ENCODE data around the gene UGCG. TPM values are rescaled to one million over a fixed set of nuclear protein-coding genes. Genes with fewer than 3 reads are reported as not detected.

Gene UGCG
- total and polyA plus RNA-seq, 9 of the 15 experiments (the other 6 are each of a cell fraction or from before 2014, with no cell fraction given), result 20.0 to 40.3 (median 29.2) TPM

GRCh38 chr9:111975709-111976108 lies 79.1 kb downstream of the UGCG start:
- ChIA-PET POLR2A (interaction anchor here (1.0 kb wide), 1 partner anchor 13 kb away, joined by 4 read pairs; no protein-coding TSS in a partner anchor), CTCF (ENCODE audit: low intra/inter-chr PET ratio) (no interaction called here)
- H3K4me3 ChIP-seq, result no peak overlapping the region
- H2AFZ ChIP-seq (ENCODE audit: low read depth, low read length), result peak overlapping the region; percentile 43
- 40% methylated on average over 5 of the region's 5 CpGs for WGBS (ENCODE audit: insufficient coverage, low coverage, missing lambda C conversion rate)
- no peaks in the 10 kb centered on the region for H4K20me1 ChIP-seq (replicated peaks; ENCODE audit: control insufficient read depth, insufficient read depth, low read length)
- ATAC-seq, result peak; percentile 73
- no peaks in the 10 kb centered on the region for H3K27me3 ChIP-seq (ENCODE audit: control insufficient read depth in 2 of 2, insufficient read depth in 2 of 2, low read length in 2 of 2)
- H3K27ac ChIP-seq (ENCODE audit: extremely low read depth, low read depth, low read length), result no peak overlapping the region
- no peaks in the 10 kb centered on the region for H3K9me3 ChIP-seq (replicated peaks; ENCODE audit: control insufficient read depth, insufficient read depth, low read depth, low read length)
- peaks cover 5 to 14% of the 10 kb centered on the region in 2 experiments; a peak in 4 of 5 replicates for H3K4me1 ChIP-seq (replicated peaks in 1 of 2; ENCODE audit: control insufficient read depth in 2 of 2, insufficient read depth in 2 of 2, low read length in 2 of 2)
- H3K9ac ChIP-seq (ENCODE audit: insufficient read depth in 1 of 2, low read depth in 2 of 2, low read length in 2 of 2), result no peak overlapping the region
- no TSS peak for BruUV-seq (replicated peaks)
- H3K4me2 ChIP-seq (ENCODE audit: insufficient read depth, low read length), result no peak overlapping the region
- H3K9me1 ChIP-seq (ENCODE audit: control insufficient read depth, insufficient read depth, low read length), result no peaks in the 10 kb centered on the region
- DNase-seq (ENCODE audit: extremely low read depth in 1 of 4, low spot score in 3 of 4), result peak in 1 of 4 experiments; percentile 34
- in situ Hi-C loops (cut with MboI), result no loop called here
- no peaks in the 10 kb centered on the region for H3K79me2 ChIP-seq (ENCODE audit: control insufficient read depth, insufficient read depth, low read length)
- no peaks in the 10 kb centered on the region for H3K36me3 ChIP-seq (ENCODE audit: control insufficient read depth, insufficient read depth, low read length)
- FAIRE-seq, result peak; percentile 57
- intact Hi-C loops (cut with micrococcal nuclease), result loop anchor here (1.0 kb wide), 1 partner anchor 215 kb away; no protein-coding TSS in a partner anchor
- peak in 1 of 2 experiments; percentile 66; a peak in 2 of 4 replicates for TF ChIP-seq RAD21 (CRISPR knock-in tag; conservative IDR thresholded peaks at IDR 0.05 in 1 of 2, IDR thresholded peaks at IDR 0.05 in 1 of 2)
- peak; percentile 25 to 41 (median 35); a peak in 3 of 6 replicates for TF ChIP-seq CTCF (IDR thresholded peaks at IDR 0.05 in 2 of 3, conservative IDR thresholded peaks at IDR 0.05 in 1 of 3; ENCODE audit: insufficient read depth in 2 of 3, low read depth in 1 of 3, low read length in 3 of 3)
- no peak for TF ChIP-seq PTRF (tag; IDR thresholded peaks at IDR 0.05)
- peak; percentile 47; the same call in 1 of the 2 replicates for TF ChIP-seq REST (IDR thresholded peaks at IDR 0.05; ENCODE audit: borderline replicate concordance)
- no peak for TF ChIP-seq REST (CRISPR knock-in tag; IDR thresholded peaks at IDR 0.05; ENCODE audit: low read depth)
- peak in 1 of 2 experiments; percentile 17 for TF ChIP-seq E2F6 (IDR thresholded peaks at IDR 0.05; ENCODE audit: borderline replicate concordance in 1 of 2, extremely low read depth in 1 of 2, insufficient read depth in 1 of 2, insufficient read length in 1 of 2, low read depth in 1 of 2, low read length in 1 of 2, poor library complexity in 1 of 2, severe bottlenecking in 1 of 2)
- TF ChIP-seq STAT5A (IDR thresholded peaks at IDR 0.05; ENCODE audit: borderline replicate concordance, low read length), result no peak
- TF ChIP-seq TFAP4 (CRISPR knock-in tag; IDR thresholded peaks at IDR 0.05; ENCODE audit: borderline replicate concordance), result peak; percentile 22; the same call in 1 of the 2 replicates
